Transverse colon (tissue), 3 donors: Measurements from ENCODE around the gene MAP2K5.

Experiments
- CTCF ChIP-seq, 5 experiments: fragments of 200-600 bp in 3 of 5; fragments of 450-650 bp in 2 of 5; sonication (generic) in 3 of 5; IDR thresholded peaks; 1 replicate in 2 of 5; 2 replicates in 3 of 5; pipeline ENCODE4 v1.5.1; 2016 to 2017; ENCODE audit warnings: antibody characterized with exemption in 5 of 5, inconsistent platforms in 3 of 5, mild to moderate bottlenecking in 2 of 5, moderate library complexity in 1 of 5
- POLR2A ChIP-seq: fragments of 450-650 bp; IDR thresholded peaks from one replicate; pipeline ENCODE4 v1.6.1; 2016; ENCODE audit warnings: antibody characterized with exemption, mild to moderate bottlenecking, moderate library complexity

- TF ChIP-seq POLR2A, result no peak
- TF ChIP-seq CTCF (IDR thresholded peaks at IDR 0.05), result no peak
Measured at GRCh38 chr15:67738056-67738455, 195.6 kb downstream of the MAP2K5 start.
